Peyer's patch (tissue), 4 donors: ENCODE data around the gene PSMB1.

Experiments used
- POLR2A ChIP-seq, 2 donors: fragments of 450-650 bp; IDR thresholded peaks; one replicate each; pipeline ENCODE4 v1.5.1; 2017; ENCODE audit warnings: antibody characterized with exemption in 2 of 2, mild to moderate bottlenecking in 2 of 2, moderate library complexity in 2 of 2
- TF ChIP-seq, protein P1 (sequence below), 6 experiments: fragments of 450-650 bp in 4 of 6; fragments of 200-600 bp in 2 of 6; sonication (generic) in 1 of 6; IDR thresholded peaks; one replicate each; pipeline ENCODE4 v1.5.1; 2017 to 2019; ENCODE audit warnings: antibody characterized with exemption in 6 of 6, mild to moderate bottlenecking in 3 of 6, moderate library complexity in 1 of 6

DNA sequence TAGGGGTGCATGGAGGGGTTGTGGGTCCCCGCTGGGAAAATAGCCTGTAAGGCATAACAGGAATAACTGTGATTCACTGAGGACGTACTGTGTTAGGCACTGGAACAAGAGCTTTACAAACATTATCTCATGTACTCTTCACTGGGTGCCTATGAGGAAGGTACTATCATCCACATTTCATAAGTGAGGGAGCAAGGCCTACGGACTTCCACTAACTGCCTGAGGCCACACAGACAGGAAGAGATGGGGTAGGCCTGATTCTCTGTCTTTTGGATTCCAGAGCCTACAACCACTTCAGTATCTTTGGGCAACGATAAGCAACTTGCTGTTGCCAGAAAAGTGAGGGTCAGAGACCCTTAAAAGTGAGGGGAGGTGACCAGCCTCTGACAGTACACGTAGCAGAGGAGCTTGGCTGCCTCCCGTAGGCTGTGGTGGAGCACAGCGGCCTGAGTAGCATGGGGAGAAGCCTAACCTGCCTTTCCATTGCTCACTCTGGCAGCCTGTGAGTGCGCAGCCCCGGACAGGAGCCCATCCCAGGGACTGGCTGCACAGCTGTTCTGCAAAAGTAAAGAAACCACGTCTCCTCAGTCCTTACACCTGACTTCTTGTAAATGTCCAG, 30.4 kb downstream of the PSMB1 start:
- TF ChIP-seq, protein P1, sequence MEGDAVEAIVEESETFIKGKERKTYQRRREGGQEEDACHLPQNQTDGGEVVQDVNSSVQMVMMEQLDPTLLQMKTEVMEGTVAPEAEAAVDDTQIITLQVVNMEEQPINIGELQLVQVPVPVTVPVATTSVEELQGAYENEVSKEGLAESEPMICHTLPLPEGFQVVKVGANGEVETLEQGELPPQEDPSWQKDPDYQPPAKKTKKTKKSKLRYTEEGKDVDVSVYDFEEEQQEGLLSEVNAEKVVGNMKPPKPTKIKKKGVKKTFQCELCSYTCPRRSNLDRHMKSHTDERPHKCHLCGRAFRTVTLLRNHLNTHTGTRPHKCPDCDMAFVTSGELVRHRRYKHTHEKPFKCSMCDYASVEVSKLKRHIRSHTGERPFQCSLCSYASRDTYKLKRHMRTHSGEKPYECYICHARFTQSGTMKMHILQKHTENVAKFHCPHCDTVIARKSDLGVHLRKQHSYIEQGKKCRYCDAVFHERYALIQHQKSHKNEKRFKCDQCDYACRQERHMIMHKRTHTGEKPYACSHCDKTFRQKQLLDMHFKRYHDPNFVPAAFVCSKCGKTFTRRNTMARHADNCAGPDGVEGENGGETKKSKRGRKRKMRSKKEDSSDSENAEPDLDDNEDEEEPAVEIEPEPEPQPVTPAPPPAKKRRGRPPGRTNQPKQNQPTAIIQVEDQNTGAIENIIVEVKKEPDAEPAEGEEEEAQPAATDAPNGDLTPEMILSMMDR (IDR thresholded peaks at IDR 0.05), result peak in 1 of 6 experiments; percentile 9
- no peak for TF ChIP-seq POLR2A (IDR thresholded peaks at IDR 0.05)
